Measurements from ENCODE around the gene PDS5A.
A peak's percentile ranks its signal among the peaks of the same experiment; 100 is the strongest.

Gene PDS5A

DNA sequence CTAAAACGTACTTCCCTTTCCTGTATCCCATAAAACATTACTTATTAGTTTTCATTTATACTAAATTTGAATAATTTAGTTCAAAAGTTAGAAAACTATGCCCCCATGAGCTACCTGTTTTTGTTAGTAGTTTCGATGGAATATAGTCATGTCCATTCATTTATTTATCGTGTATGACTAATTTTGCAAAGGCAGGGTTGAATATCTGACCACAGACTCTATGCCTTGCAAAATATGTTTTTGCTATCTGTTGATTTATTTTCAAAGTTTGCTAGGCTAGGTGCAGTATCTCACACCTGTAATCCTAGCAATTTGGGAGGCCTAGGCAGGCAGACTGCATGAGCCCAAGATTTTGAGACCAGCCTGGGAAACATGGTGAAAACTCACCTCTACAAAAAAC lies 78.4 kb downstream of the PDS5A start:
- TF ChIP-seq, protein P1, sequence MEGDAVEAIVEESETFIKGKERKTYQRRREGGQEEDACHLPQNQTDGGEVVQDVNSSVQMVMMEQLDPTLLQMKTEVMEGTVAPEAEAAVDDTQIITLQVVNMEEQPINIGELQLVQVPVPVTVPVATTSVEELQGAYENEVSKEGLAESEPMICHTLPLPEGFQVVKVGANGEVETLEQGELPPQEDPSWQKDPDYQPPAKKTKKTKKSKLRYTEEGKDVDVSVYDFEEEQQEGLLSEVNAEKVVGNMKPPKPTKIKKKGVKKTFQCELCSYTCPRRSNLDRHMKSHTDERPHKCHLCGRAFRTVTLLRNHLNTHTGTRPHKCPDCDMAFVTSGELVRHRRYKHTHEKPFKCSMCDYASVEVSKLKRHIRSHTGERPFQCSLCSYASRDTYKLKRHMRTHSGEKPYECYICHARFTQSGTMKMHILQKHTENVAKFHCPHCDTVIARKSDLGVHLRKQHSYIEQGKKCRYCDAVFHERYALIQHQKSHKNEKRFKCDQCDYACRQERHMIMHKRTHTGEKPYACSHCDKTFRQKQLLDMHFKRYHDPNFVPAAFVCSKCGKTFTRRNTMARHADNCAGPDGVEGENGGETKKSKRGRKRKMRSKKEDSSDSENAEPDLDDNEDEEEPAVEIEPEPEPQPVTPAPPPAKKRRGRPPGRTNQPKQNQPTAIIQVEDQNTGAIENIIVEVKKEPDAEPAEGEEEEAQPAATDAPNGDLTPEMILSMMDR (IDR thresholded peaks at IDR 0.05; ENCODE audit: low read length, missing control alignments), result no peak
- no peak for DNase-seq (ENCODE audit: low read depth)
- H3K4me3 ChIP-seq (replicated peaks; ENCODE audit: low read depth, low read length), result no peak overlapping the region

- TF ChIP-seq, protein P1 (IDR thresholded peaks at IDR 0.05; ENCODE audit: low read length, missing control alignments), result no peak
- no peak overlapping the region for H3K4me3 ChIP-seq (replicated peaks; ENCODE audit: low read depth, low read length)
- DNase-seq (ENCODE audit: low read depth), result no peak
Measured at GRCh38 chr4:39898015-39898414, 79.7 kb downstream of the PDS5A start.

GRCh38 chr4:39893693-39894072 lies 84.0 kb downstream of the PDS5A start:
- TF ChIP-seq, protein P1 (IDR thresholded peaks at IDR 0.05; ENCODE audit: low read length, missing control alignments), result no peak
- H3K4me3 ChIP-seq (replicated peaks; ENCODE audit: low read depth, low read length), result no peak overlapping the region
- DNase-seq (ENCODE audit: low read depth), result no peak

DNA sequence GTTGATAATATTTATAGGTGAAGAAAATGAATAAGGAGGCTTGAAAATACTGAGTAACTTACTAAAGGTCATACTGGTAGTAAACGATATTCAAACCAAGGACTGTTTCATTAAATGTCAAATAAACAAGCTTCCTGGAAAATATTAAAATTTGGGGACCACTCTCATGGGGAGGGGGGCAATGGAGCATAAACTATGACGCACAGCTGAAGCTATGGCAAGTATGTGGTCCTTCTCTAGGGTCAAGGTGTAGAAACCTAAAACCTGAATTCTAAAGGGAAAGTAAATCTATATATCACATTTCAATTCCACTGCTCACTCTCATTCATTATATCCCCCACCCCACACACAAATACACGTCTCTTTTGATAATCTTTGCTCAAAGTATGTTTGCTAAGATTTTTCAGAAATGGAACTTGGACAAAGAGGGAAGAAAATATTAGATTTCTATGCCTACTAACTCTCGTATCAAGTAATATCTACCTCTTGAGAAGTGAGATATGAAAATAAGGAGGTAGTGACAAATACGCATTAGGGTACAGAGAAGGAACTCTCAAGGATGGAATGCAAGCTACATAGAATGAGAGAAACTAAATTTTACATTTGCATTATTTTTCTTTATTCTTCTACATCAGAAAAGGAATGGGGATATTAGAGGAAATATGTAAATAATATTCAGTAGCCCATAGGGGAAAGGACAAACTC lies 84.6 kb downstream of the PDS5A start:
- TF ChIP-seq, protein P1 (IDR thresholded peaks at IDR 0.05; ENCODE audit: low read length, missing control alignments), result no peak
- DNase-seq (ENCODE audit: low read depth), result no peak
- no peak overlapping the region for H3K4me3 ChIP-seq (replicated peaks; ENCODE audit: low read depth, low read length)

- H3K4me3 ChIP-seq (replicated peaks; ENCODE audit: low read depth, low read length), result no peak overlapping the region
- TF ChIP-seq, protein P1 (IDR thresholded peaks at IDR 0.05; ENCODE audit: low read length, missing control alignments), result no peak
- DNase-seq (ENCODE audit: low read depth), result no peak
Measured at GRCh38 chr4:39889226-39889625, 88.5 kb downstream of the PDS5A start.

DNA sequence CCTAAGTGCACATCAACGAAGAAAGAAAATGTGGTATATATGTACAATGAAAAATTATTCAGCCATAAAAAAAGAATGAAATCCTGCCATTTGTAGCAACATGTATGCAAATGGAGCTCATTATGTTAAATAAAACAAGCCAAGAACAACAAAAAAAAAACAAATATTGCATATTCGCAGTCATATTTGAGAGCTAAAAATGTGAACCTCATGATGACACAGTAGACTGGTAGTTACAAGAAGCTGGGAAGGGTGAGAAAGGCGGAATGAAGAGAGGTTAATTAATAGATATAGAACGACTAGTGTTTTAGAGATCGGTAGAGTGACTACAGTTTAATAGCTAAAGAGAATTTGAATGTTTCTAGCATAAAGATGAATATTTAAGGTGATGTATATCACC lies 89.2 kb downstream of the PDS5A start:
- TF ChIP-seq, protein P1 (IDR thresholded peaks at IDR 0.05; ENCODE audit: low read length, missing control alignments), result no peak
- no peak overlapping the region for H3K4me3 ChIP-seq (replicated peaks; ENCODE audit: low read depth, low read length)

DNA sequence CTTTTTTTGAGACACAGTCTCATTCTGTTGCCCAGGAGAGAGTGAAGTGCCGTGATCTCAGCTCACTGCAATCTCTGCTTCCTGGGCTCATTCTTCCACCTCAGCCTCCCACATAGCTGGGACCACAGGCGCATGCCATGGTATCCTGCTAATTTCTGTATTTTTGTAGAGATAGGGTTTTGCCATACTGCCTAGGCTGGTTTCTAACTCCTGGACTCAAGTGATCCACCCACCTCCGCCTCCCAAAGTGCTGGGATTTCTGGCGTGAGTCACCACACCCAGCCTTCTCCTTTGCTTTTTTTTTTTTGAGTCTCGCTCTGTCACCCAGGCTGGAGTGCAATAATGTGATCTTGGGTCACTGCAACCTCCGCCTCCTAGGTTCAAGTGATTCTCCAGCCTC lies 94.1 kb downstream of the PDS5A start:
- TF ChIP-seq, protein P1 (IDR thresholded peaks at IDR 0.05; ENCODE audit: low read length, missing control alignments), result no peak
- peak; percentile 17 for DNase-seq (ENCODE audit: low read depth)
- no peak overlapping the region for H3K4me3 ChIP-seq (replicated peaks; ENCODE audit: low read depth, low read length)

More for the DNA sequence above, 89.2 kb downstream of the PDS5A start:
- DNase-seq (ENCODE audit: low read depth), result no peak
